Measurements from ENCODE around the gene AKAP8. TPM values are rescaled to one million over a fixed set of nuclear protein-coding genes. Genes with fewer than 3 reads are reported as not detected.

Gene AKAP8
- total RNA-seq, 1 donor from 2014 or later, result 79.0 TPM

DNA sequence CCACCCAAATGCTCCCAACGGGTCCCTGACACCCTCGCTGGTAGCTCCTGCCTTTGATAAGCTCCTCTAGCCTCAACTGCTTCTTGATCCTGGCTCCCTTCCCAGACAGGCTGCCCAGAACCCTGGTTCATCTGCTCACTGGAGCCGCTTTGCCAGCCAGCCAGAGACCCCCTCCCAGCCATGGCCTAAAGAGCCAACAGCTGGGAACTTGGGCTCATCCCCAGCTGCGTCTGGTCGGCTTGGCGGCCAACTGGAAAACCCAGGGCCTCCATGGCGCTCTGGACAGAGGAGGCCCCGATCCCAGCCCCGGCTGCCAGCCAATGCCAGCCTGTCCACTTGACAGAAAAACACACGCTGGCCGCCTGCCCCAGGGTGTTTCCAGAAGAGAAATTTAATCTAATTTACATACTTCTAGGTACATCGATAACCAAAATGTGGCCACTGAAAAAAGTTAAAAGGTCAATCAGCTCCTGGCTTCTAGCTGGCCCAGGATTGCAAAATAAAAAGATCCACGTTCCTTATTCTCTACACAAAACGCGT, 42.2 kb upstream of the AKAP8 start:
- no peaks in the 10 kb centered on the region for H3K27me3 Mint-ChIP-seq
- ATAC-seq (ENCODE audit: low read depth), result no peak
- POLR2A ChIA-PET, result interaction anchor here (1.3 kb wide), 1 partner anchor 9 kb away, joined by 3 read pairs; no protein-coding TSS in a partner anchor
- TF ChIP-seq, protein P1, sequence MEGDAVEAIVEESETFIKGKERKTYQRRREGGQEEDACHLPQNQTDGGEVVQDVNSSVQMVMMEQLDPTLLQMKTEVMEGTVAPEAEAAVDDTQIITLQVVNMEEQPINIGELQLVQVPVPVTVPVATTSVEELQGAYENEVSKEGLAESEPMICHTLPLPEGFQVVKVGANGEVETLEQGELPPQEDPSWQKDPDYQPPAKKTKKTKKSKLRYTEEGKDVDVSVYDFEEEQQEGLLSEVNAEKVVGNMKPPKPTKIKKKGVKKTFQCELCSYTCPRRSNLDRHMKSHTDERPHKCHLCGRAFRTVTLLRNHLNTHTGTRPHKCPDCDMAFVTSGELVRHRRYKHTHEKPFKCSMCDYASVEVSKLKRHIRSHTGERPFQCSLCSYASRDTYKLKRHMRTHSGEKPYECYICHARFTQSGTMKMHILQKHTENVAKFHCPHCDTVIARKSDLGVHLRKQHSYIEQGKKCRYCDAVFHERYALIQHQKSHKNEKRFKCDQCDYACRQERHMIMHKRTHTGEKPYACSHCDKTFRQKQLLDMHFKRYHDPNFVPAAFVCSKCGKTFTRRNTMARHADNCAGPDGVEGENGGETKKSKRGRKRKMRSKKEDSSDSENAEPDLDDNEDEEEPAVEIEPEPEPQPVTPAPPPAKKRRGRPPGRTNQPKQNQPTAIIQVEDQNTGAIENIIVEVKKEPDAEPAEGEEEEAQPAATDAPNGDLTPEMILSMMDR (IDR thresholded peaks at IDR 0.05), result no peak
- intact Hi-C loops (cut with micrococcal nuclease), result no loop called here
- H3K4me1 Mint-ChIP-seq, result peaks cover 26% of the 10 kb centered on the region
- H3K9me3 Mint-ChIP-seq, result no peaks in the 10 kb centered on the region
- CTCF ChIA-PET, result interaction anchor here (1.4 to 7.0 kb wide), 2 partner anchors 11 to 134 kb away, joined by 6 to 87 read pairs; no protein-coding TSS in a partner anchor
- no peak for DNase-seq
- H3K4me3 Mint-ChIP-seq, result no peak overlapping the region
- peaks cover 53% of the 10 kb centered on the region for H3K36me3 Mint-ChIP-seq (ENCODE audit: low read depth)
- H3K27ac Mint-ChIP-seq, result no peak overlapping the region

DNA sequence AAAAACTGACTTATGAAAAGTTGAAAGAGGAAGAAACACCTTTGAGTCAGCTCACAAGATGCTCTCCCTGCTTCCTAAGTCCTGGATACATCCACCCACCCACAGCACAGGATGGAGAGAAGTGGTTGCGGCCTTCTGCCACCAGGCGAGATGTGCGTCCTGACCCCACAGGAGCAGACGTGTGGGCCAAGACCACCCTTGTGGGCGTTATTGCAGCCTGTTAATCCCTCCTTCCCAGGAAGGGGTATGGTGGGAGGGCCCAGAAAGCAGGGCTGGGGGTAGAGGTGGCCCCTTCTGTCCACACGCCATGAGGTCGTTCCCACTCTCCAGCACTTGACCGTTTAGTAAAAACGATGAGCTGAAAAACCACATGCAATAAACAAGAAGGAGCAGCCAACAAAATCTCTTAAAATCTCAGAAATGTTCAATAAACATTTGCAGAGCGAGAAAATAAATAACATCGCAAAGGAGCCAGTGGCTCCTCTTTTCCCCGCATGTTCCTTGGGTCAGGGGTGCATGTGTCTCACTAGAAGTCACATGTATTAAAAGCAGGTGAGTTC, 41.6 kb upstream of the AKAP8 start:
- no peaks in the 10 kb centered on the region for H3K27me3 Mint-ChIP-seq
- DNase-seq, result no peak
- no peaks in the 10 kb centered on the region for H3K9me3 Mint-ChIP-seq
- H3K4me3 Mint-ChIP-seq, result no peak overlapping the region
- ATAC-seq (ENCODE audit: low read depth), result no peak
- peaks cover 52% of the 10 kb centered on the region for H3K36me3 Mint-ChIP-seq (ENCODE audit: low read depth)
- peaks cover 32% of the 10 kb centered on the region for H3K4me1 Mint-ChIP-seq
- ChIA-PET CTCF (interaction anchor here (1.4 to 7.0 kb wide), 3 partner anchors 12 to 329 kb away, joined by 6 to 87 read pairs (median 9); no protein-coding TSS in a partner anchor), POLR2A (interaction anchor here (0.9 to 1.3 kb wide), 2 partner anchors 9 to 41 kb away, joined by 3 read pairs; no protein-coding TSS in a partner anchor)
- intact Hi-C loops (cut with micrococcal nuclease), result no loop called here
- TF ChIP-seq, protein P1 (IDR thresholded peaks at IDR 0.05), result no peak
- H3K27ac Mint-ChIP-seq, result no peak overlapping the region

DNA sequence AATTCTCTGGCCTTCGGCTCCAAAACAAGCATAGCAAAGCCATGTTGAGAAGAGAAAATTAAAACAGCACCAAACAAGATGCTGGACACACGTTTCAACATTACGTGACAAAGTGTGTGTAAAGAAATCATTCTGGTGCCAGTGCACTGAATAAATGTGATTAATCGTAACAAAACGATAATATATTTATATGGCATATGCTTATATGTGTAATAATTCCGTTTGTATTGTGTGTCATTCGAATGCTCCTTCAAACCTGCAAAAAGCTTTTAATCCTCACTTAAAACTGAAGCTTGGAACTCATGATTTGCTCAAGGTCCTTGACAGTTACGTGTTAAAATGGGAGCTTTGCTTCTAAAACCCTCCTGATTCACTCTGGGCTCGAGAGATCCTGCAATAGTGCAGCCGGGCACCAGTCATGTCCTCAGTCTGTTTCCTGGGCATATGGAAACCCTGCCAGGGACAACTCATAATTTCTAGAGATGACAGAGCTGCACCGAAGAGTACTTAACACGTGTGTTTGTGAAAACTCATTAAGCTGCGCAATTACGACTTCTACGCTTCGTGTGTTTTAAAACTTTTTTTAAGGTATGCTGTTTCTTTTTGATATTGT, 39.9 kb upstream of the AKAP8 start:
- Mint-ChIP-seq H3K27ac (no peak overlapping the region), H3K9me3 (no peaks in the 10 kb centered on the region), H3K4me1 (peaks cover 42% of the 10 kb centered on the region), H3K27me3 (no peaks in the 10 kb centered on the region), H3K36me3 (ENCODE audit: low read depth) (peaks cover 52% of the 10 kb centered on the region), H3K4me3 (peak overlapping the region; percentile 99)
- TF ChIP-seq, protein P1 (IDR thresholded peaks at IDR 0.05), result no peak
- DNase-seq (no peak), ATAC-seq (ENCODE audit: low read depth) (no peak)
- intact Hi-C loops (cut with micrococcal nuclease), result loop anchor here (1.0 to 2.0 kb wide), 10 partner anchors 13 to 294 kb away; partner anchors contain the start of genes AKAP8, BRD4, RASAL3 and WIZ
- ChIA-PET CTCF (interaction anchor here (0.7 to 7.0 kb wide), 20 partner anchors 10 to 327 kb away, joined by 3 to 87 read pairs (median 5); partner anchors contain the start of gene AKAP8), POLR2A (interaction anchor here (0.5 to 3.5 kb wide), 24 partner anchors 9 to 947 kb away, joined by 3 to 82 read pairs (median 4); partner anchors contain the start of genes AKAP8, BRD4 and FAM32A)

DNA sequence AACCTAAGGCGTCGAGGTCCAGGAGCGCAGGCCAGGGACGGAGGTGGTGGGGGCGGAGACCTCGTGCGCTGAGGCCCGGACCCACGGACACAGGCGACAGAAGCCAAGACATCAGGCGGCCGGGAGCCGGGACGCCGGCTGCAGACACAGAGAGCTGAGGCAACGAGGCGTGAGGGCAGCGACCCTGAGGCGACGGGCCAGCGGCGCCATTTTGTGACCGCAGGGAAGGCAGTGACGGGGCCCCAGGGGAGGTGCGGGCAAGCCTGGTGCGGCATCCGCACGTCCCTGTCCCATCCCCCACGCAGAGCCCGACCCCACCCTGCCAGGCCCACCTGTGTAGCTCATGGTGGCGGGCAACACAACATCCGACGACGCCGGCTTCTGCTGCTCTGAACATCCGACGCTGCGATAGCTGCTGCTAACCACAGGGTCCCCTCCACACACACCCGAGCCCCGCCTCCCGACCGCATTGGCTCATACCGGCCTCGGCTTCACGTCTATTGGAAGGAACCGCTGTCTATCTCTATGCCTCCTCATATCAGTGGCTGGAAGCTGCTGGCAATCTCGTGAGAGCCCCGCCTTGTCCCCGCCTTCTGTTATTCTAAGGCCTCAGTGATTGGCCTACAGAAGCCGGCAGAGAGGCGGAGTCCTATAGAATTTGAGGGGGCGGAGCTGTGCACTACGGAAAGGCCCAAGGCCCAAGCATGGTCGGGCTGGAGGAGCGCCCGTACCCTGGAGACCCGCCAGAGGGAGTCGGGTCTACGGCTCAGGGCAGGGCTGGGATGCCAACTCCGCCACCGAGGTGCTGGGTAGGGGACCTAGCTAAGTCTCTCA, 39.2 kb upstream of the AKAP8 start, which contains the start of gene AKAP8L:
TSS of gene AKAP8L (minus strand) at position 410 of the 834 bp plus-strand sequence. CDS start at position 345, 65 bp downstream.
- TF ChIP-seq, protein P1 (IDR thresholded peaks at IDR 0.05), result no peak
- Mint-ChIP-seq H3K4me1 (peaks cover 42% of the 10 kb centered on the region), H3K27ac (peak within 1 kb of the TSS; percentile 99), H3K36me3 (ENCODE audit: low read depth) (peaks cover 47% of the 10 kb centered on the region), H3K9me3 (no peaks in the 10 kb centered on the region), H3K27me3 (no peaks in the 10 kb centered on the region), H3K4me3 (peak within 1 kb of the TSS; percentile 99)
- ChIA-PET CTCF (interaction anchor here (0.7 to 7.0 kb wide), 21 partner anchors 9 to 326 kb away, joined by 3 to 87 read pairs (median 5); partner anchors contain the start of gene AKAP8), POLR2A (interaction anchor here (0.5 to 3.5 kb wide), 25 partner anchors 9 to 948 kb away, joined by 3 to 82 read pairs (median 4); partner anchors contain the start of genes AKAP8, BRD4 and FAM32A)
- intact Hi-C loops (cut with micrococcal nuclease), result loop anchor here (1.0 to 2.0 kb wide), 10 partner anchors 14 to 293 kb away; partner anchors contain the start of genes AKAP8, BRD4, RASAL3 and WIZ
- DNase-seq (peak; percentile 94), ATAC-seq (ENCODE audit: low read depth) (peak; percentile 92)
